GM20431 (cell line): ENCODE measurements around the gene TM4SF4.

ENCODE experiments used
- in situ Hi-C: fragments of 300-500 bp; cut with MseI, MboI; formaldehyde crosslinking; loops from one replicate; pipeline ENCODE4 v1.15.0; 2020; ENCODE audit warnings: low sequenced_read_pairs; ENCODE audit not compliant: unreplicated experiment

The TM4SF4 gene

DNA sequence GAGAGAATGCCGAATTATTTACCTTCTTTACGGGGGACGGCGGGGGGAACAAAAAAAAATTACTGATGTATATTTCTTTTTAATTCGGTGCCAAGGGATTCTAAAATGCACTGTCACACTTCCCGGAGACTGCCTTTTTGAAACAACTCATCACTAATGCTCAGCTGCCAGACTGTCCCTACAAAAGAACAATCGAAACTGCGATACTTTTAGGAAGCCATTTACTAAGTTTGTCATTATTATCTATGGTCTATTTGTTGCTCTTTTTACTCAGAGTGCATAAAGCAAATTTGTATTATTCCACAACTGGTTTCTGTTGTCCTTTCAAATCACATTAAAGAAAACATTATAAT lies 60.8 kb downstream of the TM4SF4 start:
- in situ Hi-C loops = no loop called here

DNA sequence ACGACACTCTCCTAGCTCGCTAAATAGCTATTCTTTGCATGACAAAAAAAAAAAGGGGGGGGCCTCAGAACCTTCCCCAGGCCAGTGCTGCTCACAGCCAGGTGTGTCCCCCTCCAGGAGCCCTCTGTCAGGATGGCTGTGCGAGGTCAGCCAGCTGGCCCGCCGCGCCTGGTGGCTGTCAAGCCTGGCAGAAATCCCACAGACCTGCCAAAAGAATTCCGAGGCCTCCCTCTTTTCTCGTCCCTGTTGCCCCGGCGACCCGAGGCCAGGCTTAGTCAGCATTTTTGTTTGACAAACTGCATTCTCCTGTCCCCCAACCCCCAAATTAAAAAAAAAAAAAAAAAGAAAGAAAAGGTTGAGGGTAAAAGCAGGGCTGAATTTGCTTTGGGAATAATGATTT lies 61.9 kb downstream of the TM4SF4 start:
- in situ Hi-C loops = no loop called here

DNA sequence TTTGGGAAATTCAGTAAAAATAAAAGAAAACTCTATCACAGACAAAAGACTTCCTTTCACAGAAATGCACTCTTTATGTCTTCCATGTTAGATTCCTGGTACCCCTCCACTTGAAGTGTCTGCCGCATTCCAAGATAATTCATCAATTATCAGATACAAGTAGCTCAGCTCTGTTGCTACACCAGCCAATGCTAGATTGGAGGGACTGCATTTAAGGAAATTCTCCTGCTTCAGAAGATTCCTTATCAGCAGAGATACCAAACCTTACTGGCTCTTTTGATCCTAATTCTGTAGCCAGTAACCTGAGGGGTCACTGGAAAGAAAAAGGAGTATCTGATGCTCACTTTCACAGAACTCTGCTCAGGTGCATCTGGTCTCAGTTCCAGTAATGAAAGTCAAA lies 63.9 kb downstream of the TM4SF4 start:
- in situ Hi-C loops = no loop called here

DNA sequence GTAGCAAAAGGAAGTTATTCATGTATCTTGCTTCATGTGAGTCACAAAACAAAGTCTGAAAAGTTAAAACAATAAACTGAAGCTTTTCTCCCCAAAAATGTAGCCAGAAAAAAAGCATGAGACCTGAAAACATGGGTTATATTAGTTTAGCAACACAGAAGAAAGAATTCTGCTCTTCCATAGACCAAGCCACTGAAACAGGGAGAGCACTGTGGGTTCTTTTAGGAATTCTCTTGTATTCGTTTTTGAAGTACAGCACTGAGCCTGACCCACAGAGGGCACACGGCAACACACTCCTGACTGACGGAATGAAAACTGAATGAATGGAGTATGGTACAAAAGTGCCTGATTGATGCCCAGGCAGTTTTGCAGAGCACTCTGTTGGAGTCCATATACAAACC lies 66.6 kb downstream of the TM4SF4 start:
- in situ Hi-C loops = no loop called here

DNA sequence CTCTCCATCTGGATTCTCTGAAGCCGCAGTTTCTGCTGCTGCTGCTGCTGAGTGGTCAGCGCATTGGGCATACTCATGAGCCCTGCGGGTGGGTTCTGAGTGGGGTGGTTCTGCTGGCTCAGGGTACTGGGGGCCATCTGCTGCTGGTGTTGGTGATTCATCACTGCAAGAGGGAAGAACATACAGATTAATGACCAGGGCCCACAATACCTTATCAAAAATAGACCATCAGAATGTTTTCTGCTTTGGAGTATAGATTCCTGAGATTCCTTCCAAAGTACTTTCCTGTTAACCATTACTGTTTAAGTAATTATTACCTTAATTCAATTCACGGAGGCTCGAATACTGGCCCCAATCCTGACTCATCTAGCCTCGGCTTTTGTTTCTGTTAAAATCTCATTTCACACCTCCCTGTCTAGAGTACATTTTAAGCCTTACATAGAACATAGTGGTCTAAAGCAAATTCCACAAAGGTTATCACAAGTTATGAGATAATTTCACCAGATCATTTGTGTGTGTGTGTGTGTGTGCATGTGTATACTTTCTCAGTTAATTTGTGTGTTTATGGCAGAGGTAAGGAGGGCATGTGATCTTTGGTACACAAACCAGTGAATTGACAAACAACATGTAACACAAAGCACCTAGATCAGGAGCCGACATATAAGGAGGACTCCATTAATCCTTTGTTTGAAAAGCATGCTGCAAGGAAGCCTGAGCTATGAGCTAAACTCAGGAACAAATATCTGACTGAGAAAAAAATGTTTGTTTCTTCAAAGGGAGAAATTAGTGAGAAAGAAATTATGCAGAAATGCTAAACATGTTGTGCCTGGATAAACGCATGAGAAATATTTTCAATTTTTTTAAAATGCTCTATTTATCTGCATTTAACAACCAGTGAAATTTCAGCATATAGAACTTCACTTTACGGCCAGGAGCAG lies 68.1 kb downstream of the TM4SF4 start:
- in situ Hi-C loops = no loop called here

DNA sequence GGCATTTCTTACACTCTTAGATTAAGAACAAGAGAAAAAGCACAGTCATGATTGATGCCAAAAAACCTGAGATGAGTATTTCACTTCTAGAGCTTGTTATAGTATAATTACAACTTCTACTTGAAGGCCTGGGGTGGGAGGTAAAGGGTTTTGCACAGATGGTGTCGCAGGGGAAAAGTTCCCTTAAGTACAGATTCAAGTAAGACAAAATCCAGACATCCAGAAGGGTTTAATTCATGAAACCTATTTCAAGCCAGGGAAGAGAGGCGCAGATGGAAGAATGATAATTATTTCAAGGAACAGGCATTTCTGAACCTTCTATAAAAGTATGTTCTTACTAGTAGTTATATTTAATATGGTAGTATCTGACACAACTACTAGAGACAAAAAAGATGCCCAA lies 70.6 kb downstream of the TM4SF4 start:
- in situ Hi-C loops = no loop called here

DNA sequence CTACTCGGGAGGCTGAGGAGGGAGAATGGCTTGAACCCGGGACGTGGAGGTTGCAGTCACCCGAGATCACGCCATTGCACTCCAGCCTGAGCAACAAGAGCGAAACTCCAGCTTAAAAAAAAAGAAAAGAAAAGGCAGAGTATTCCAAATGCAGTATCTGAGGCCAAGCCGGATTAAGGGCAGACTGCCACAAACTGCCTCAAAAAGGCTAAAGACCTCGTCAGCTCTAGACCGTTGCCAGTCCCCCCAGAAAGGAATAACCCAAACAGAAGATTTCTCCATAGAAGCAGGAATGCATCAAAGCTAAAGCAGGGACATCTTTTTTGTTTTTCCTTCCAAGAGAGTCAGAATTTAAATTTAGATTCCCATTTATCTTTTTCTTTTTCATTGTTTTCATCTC lies 72.9 kb downstream of the TM4SF4 start:
- in situ Hi-C loops = no loop called here

DNA sequence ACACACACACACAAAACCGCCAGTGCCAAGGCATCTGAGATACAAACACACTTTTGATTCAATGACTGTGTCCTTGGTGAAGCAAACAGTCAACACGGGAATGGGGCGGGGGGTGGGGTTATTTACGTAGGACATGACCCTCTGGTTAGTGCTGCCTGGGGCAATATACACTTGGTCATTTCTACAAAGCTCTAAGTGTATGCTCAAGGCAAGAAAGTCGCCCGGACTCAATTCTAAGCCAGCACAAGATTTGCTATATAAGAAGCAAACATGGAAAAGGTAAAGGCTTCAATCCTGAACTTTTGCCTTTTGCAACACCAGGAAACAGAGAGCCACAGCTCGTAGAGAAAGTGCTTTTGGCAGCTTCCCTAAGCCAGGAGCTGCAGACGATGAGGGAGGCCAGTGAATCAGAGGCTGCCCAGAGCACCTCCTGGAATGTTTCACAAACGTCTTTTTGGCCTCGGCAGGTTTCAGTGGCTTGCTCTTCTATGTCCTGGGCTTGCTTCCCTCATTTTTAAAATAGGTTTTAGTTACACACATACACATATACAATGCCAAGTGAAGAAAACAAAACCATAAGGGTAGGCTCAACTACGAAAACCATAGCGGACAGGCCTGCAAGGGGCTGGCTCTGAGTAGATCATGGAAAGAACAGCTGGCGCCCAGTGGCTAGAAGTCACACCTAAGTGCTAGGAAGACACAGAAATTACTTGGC lies 73.6 kb downstream of the TM4SF4 start:
- in situ Hi-C loops = no loop called here

DNA sequence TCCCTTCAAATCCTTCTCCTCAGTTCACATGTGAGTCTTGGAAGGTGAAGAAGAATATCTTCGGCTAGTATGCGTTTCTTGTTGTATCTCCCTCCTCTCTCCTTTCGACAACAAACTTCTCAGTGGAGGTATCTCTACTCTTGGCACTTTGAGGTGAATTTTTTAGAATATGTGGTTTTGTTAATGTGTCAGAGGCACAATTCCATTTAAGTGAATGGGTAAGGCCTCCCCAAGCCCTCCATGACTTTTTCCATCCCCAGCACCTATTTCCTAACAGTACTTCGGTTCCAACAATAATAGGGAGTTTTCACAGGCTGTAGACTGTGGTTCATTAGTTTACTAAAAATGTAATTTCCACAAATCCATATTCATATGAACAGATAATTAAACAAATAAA lies 74.2 kb downstream of the TM4SF4 start:
- in situ Hi-C loops = no loop called here

DNA sequence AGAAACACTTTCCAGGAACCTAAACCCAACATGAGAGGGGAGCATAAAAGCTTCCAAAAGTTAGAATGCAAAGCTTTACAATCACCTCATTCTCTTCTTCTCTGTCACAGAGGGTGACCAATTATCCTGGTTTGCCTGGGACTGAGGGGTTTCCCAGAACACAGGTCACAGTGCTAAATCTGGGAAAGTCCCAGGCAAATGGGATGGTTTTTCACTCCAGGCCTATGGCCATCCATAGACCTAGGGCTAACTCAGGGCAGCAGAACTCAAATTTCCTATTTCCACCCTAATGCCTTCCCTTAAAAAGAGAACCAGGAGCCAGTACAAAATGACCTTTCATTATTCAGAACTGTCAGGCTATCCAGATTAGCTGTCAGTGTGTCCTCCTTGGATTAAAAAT lies 77.0 kb downstream of the TM4SF4 start:
- in situ Hi-C loops = no loop called here

DNA sequence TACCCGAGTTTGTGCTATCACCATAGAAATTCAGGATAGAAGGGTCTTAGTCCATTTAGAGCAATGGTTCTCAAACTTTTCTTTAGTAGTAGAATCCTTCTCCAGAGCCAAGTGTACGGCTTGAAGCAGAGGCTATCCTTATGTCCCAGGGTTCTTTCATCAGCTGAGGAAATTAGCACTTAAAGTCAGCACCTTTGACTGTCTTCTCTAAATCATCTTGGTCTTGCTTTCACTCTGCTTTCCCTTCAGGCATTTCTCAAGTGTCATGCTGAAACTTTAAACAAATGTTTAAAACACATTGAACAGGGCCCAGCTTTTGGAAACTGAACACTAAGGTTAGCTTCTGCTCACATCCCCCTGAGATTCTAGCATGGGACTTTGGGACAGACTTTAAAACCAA lies 78.2 kb downstream of the TM4SF4 start:
- in situ Hi-C loops = no loop called here
